ENCODE measurements around the gene CIPC.

DNA sequence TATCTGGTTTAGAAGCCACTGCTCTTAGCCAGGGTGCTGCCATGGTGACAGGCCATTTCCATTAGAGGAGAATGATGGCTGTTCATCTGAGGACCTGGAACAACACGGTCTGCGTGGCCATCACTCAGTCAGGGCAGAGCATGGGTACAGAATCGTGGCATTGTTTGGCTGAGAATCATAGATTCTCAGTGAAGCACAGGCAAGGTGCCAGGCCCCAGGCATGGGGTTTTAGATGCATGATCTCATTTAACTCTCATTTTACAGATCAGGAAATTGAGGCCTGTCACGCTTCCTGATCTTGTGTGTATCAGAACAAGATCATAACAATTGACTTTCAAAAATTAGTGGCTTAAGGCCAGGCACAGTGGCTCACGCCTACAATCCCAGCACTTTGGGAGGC is 42.8 kb upstream of the CIPC start:
- TF ChIP-seq, protein P1, sequence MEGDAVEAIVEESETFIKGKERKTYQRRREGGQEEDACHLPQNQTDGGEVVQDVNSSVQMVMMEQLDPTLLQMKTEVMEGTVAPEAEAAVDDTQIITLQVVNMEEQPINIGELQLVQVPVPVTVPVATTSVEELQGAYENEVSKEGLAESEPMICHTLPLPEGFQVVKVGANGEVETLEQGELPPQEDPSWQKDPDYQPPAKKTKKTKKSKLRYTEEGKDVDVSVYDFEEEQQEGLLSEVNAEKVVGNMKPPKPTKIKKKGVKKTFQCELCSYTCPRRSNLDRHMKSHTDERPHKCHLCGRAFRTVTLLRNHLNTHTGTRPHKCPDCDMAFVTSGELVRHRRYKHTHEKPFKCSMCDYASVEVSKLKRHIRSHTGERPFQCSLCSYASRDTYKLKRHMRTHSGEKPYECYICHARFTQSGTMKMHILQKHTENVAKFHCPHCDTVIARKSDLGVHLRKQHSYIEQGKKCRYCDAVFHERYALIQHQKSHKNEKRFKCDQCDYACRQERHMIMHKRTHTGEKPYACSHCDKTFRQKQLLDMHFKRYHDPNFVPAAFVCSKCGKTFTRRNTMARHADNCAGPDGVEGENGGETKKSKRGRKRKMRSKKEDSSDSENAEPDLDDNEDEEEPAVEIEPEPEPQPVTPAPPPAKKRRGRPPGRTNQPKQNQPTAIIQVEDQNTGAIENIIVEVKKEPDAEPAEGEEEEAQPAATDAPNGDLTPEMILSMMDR (conservative IDR thresholded peaks at IDR 0.05), result no peak
- TF ChIP-seq ZFX (IDR thresholded peaks at IDR 0.05), result no peak

Measured in C4-2B (cell line).